Breast epithelium (tissue), 4 donors: Measurements from ENCODE around the gene ADCY5. TPM values are rescaled to one million over a fixed set of nuclear protein-coding genes. Genes with fewer than 3 reads are reported as not detected.

Source experiments
- DNase-seq, 2 donors: peaks; one replicate each; pipeline ENCODE4 v3.0.0-alpha.2; 2019; ENCODE audit warnings: low spot score in 2 of 2
- H3K27ac ChIP-seq, 2 donors: fragments of 200-600 bp; sonication (generic) in 1 of 2; one replicate each; pipeline ENCODE4 v1.5.1; 2016 to 2019; ENCODE audit warnings: mild to moderate bottlenecking in 1 of 2
- H3K27me3 ChIP-seq, 2 donors: fragments of 200-600 bp; sonication (generic) in 1 of 2; one replicate each; pipeline versions ENCODE4 v1.5.1 to v1.6.0; 2017 to 2019; ENCODE audit warnings: control low read depth in 1 of 2, mild to moderate bottlenecking in 1 of 2
- H3K36me3 ChIP-seq: fragments of 200-600 bp; one replicate; pipeline ENCODE4 v1.5.1; 2019
- H3K4me1 ChIP-seq, 2 donors: fragments of 200-600 bp; sonication (generic); one replicate each; pipeline ENCODE4 v1.5.1; 2016 to 2019; ENCODE audit warnings: control low read depth in 1 of 2
- H3K4me3 ChIP-seq, 3 donors: fragments of 200-600 bp; sonication (generic); 1 replicate in 2 of 3; 2 replicates in 1 of 3; pipeline ENCODE4 v1.5.1; 2016 to 2019; ENCODE audit warnings: mild to moderate bottlenecking in 3 of 3, moderate library complexity in 2 of 3
- H3K9me3 ChIP-seq, 2 donors: fragments of 200-600 bp; sonication (generic) in 1 of 2; one replicate each; pipeline ENCODE4 v1.5.1; 2016 to 2019; ENCODE audit warnings: control low read depth in 1 of 2
- CTCF ChIP-seq, 3 donors: fragments of 450-650 bp; IDR thresholded peaks; one replicate each; pipeline ENCODE4 v1.5.1; 2016 to 2017; ENCODE audit warnings: antibody characterized with exemption in 3 of 3, mild to moderate bottlenecking in 3 of 3, moderate library complexity in 3 of 3
- POLR2A ChIP-seq: fragments of 450-650 bp; IDR thresholded peaks from one replicate; pipeline ENCODE4 v1.6.1; 2016; ENCODE audit warnings: antibody characterized with exemption, mild to moderate bottlenecking, moderate library complexity
- POLR2AphosphoS5 ChIP-seq, 3 donors: sonication (generic); formaldehyde crosslinking; IDR thresholded peaks; one replicate each; pipeline ENCODE4 v1.6.1; 2017; ENCODE audit warnings: antibody characterized with exemption in 3 of 3
- intact Hi-C: fragments of 100-400 bp; cut with DNase I; formaldehyde crosslinking; loops from one replicate; pipeline ENCODE4 v1.15.1; 2023; ENCODE audit warnings: low total_unique reads
- total RNA-seq, 3 donors: library from RNA; depleted of rRNA; stranded (reverse); fragments of >200 nt; gene quantifications; one replicate each; pipeline ENCODE4 v1.1.0, GENCODE V29; 2016

ADCY5 gene
- total RNA-seq, 3 donors from 2014 or later, result 10.1 to 32.5 (median 11.5) TPM

GRCh38 chr3:123378409-123378915, 70.4 kb downstream of the ADCY5 start:
- Histone ChIP-seq H3K9me3 (no peaks in the 10 kb centered on the region), H3K4me3 (no peak overlapping the region), H3K4me1 (no peaks in the 10 kb centered on the region), H3K27me3 (no peaks in the 10 kb centered on the region), H3K27ac (no peak overlapping the region), H3K36me3 (no peaks in the 10 kb centered on the region)
- intact Hi-C loops, result no loop called here
- no peak for TF ChIP-seq POLR2AphosphoS5 (IDR thresholded peaks at IDR 0.05)
- TF ChIP-seq CTCF (IDR thresholded peaks at IDR 0.05), result no peak
- TF ChIP-seq POLR2A, result no peak
- peak in 1 of 2 donors; percentile 31 for DNase-seq

GRCh38 chr3:123377243-123377740, 71.6 kb downstream of the ADCY5 start:
- intact Hi-C loops, result no loop called here
- peak in 1 of 2 donors; percentile 19 for DNase-seq
- no peak for TF ChIP-seq CTCF (IDR thresholded peaks at IDR 0.05)
- TF ChIP-seq POLR2A, result no peak
- no peak for TF ChIP-seq POLR2AphosphoS5 (IDR thresholded peaks at IDR 0.05)
- H3K27ac ChIP-seq, result peak overlapping the region; percentile 68 to 75
- H3K4me3 ChIP-seq, result no peak overlapping the region
- no peaks in the 10 kb centered on the region for H3K9me3 ChIP-seq
- no peaks in the 10 kb centered on the region for H3K36me3 ChIP-seq
- no peaks in the 10 kb centered on the region for H3K27me3 ChIP-seq
- peaks cover 0 to 2% of the 10 kb centered on the region in 2 donors for H3K4me1 ChIP-seq

- peak; percentile 46 to 65 for DNase-seq
- peaks cover 0 to 3% of the 10 kb centered on the region in 2 donors for H3K4me1 ChIP-seq
These were observed 72.2 kb downstream of the ADCY5 start for GRCh38 chr3:123376451-123377242.

GRCh38 chr3:123375014-123375940, 73.6 kb downstream of the ADCY5 start:
- no peak for TF ChIP-seq POLR2AphosphoS5 (IDR thresholded peaks at IDR 0.05)
- peak in 1 of 2 donors; percentile 12 for DNase-seq
- intact Hi-C loops, result no loop called here
- H3K4me3 ChIP-seq, result no peak overlapping the region
- H3K36me3 ChIP-seq, result no peaks in the 10 kb centered on the region
- no peaks in the 10 kb centered on the region for H3K27me3 ChIP-seq
- peak overlapping the region; percentile 68 to 75 for H3K27ac ChIP-seq
- H3K4me1 ChIP-seq, result peaks cover 0 to 3% of the 10 kb centered on the region in 2 donors
- H3K9me3 ChIP-seq, result no peaks in the 10 kb centered on the region

More at GRCh38 chr3:123376451-123377242, 72.2 kb downstream of the ADCY5 start:
- intact Hi-C loops, result no loop called here
- Histone ChIP-seq H3K9me3 (no peaks in the 10 kb centered on the region), H3K27me3 (no peaks in the 10 kb centered on the region), H3K4me3 (no peak overlapping the region), H3K27ac (peak overlapping the region; percentile 68 to 75), H3K36me3 (no peaks in the 10 kb centered on the region)
- TF ChIP-seq POLR2A, result no peak

GRCh38 chr3:123374016-123374415, 74.9 kb downstream of the ADCY5 start:
- peak overlapping the region; percentile 25 to 59 for H3K27ac ChIP-seq
- TF ChIP-seq POLR2AphosphoS5 (IDR thresholded peaks at IDR 0.05) (no peak), POLR2A (no peak), CTCF (IDR thresholded peaks at IDR 0.05) (no peak)
- H3K9me3 ChIP-seq, result no peaks in the 10 kb centered on the region
- H3K4me3 ChIP-seq, result no peak overlapping the region
- H3K36me3 ChIP-seq, result no peaks in the 10 kb centered on the region
- peaks cover 0 to 3% of the 10 kb centered on the region in 2 donors for H3K4me1 ChIP-seq
- DNase-seq, result no peak
- intact Hi-C loops, result no loop called here
- H3K27me3 ChIP-seq, result no peaks in the 10 kb centered on the region
